Fibroblast of skin of abdomen (primary cell): ENCODE results near the gene TBCCD1.
"Not testable (repeated sequence)": the region's sequence is repeated elsewhere in the genome, so short reads cannot be mapped to it uniquely, and the experiment has no call there.

Source experiments
- DNase-seq: peaks from one replicate; pipeline ENCODE4 v3.0.0-alpha.2; 2013

TBCCD1 gene

GRCh38 chr3:186594591-186595113, 27.5 kb upstream of the TBCCD1 start:
- DNase-seq: no peak

GRCh38 chr3:186593862-186594261, 26.7 kb upstream of the TBCCD1 start:
- no peak for DNase-seq

GRCh38 chr3:186592682-186593081, 25.5 kb upstream of the TBCCD1 start:
- no peak for DNase-seq

- DNase-seq: no peak
Observed at GRCh38 chr3:186590580-186591295, 23.6 kb upstream of the TBCCD1 start.

GRCh38 chr3:186589856-186590579, 22.9 kb upstream of the TBCCD1 start:
- no peak for DNase-seq

- peak; percentile 13 for DNase-seq
Observed at GRCh38 chr3:186589121-186589520, 22.0 kb upstream of the TBCCD1 start.

GRCh38 chr3:186588632-186589031, 21.5 kb upstream of the TBCCD1 start:
- DNase-seq: no peak

GRCh38 chr3:186587183-186587582, 20.0 kb upstream of the TBCCD1 start:
- DNase-seq: no peak

- not testable (repeated sequence) for DNase-seq
Observed at GRCh38 chr3:186586245-186586644, 19.1 kb upstream of the TBCCD1 start.

- DNase-seq: no peak
Observed at GRCh38 chr3:186583831-186584230, 16.7 kb upstream of the TBCCD1 start.

GRCh38 chr3:186582541-186582940, 15.4 kb upstream of the TBCCD1 start:
- no peak for DNase-seq

GRCh38 chr3:186580785-186581184, 13.6 kb upstream of the TBCCD1 start:
- no peak for DNase-seq

- no peak for DNase-seq
Observed at GRCh38 chr3:186577521-186577920, 10.4 kb upstream of the TBCCD1 start.

- no peak for DNase-seq
Observed at GRCh38 chr3:186571644-186572013, 4.5 kb upstream of the TBCCD1 start.

GRCh38 chr3:186570941-186571643, 4.0 kb upstream of the TBCCD1 start:
- no peak for DNase-seq

GRCh38 chr3:186570096-186570940, 3.2 kb upstream of the TBCCD1 start, which contains the start of gene DNAJB11:
Gene DNAJB11 (plus strand): TSS chr3:186570720. CDS start chr3:186570898, 178 bp downstream.
- DNase-seq: peak; percentile 100

- no peak for DNase-seq
Observed at GRCh38 chr3:186569779-186570095, 2.6 kb upstream of the TBCCD1 start.

GRCh38 chr3:186569361-186569760, 2.2 kb upstream of the TBCCD1 start:
- not testable (repeated sequence) for DNase-seq

- DNase-seq: no peak
Observed at GRCh38 chr3:186566772-186567071, 417 bp downstream of the TBCCD1 start.

- DNase-seq: no peak
Observed at GRCh38 chr3:186564586-186564985, 2.6 kb downstream of the TBCCD1 start.

- no peak for DNase-seq
Observed at GRCh38 chr3:186552408-186553031, 14.6 kb downstream of the TBCCD1 start.

- DNase-seq: no peak
Observed at GRCh38 chr3:186551387-186551786, 15.8 kb downstream of the TBCCD1 start.
